Sigmoid colon (tissue), 4 donors: ENCODE data around the gene FUOM.

ENCODE experiments used
- CTCF ChIP-seq, 4 experiments: fragments of 450-650 bp in 3 of 4; fragments of 200-600 bp in 1 of 4; IDR thresholded peaks; one replicate each; pipeline ENCODE4 v1.5.1; 2016 to 2019; ENCODE audit warnings: antibody characterized with exemption in 4 of 4, mild to moderate bottlenecking in 3 of 4, moderate library complexity in 2 of 4
- EP300 ChIP-seq, 4 donors: sonication (generic); formaldehyde crosslinking; IDR thresholded peaks; one replicate each; pipeline ENCODE4 v1.6.1; 2017; ENCODE audit warnings: antibody characterized with exemption in 4 of 4
- POLR2A ChIP-seq, 2 donors: fragments of 450-650 bp; IDR thresholded peaks; one replicate each; pipeline ENCODE4 v1.6.1; 2016; ENCODE audit warnings: antibody characterized with exemption in 2 of 2, mild to moderate bottlenecking in 2 of 2, moderate library complexity in 2 of 2

GRCh38 chr10:133325440-133326222 lies 32.2 kb downstream of the FUOM start:
- TF ChIP-seq CTCF (IDR thresholded peaks at IDR 0.05) (no peak), POLR2A (IDR thresholded peaks at IDR 0.05) (no peak), EP300 (IDR thresholded peaks at IDR 0.05) (no peak)
